GM23338 (cell line): Measurements from ENCODE around the gene CCNYL1. TPM values are rescaled to one million over a fixed set of nuclear protein-coding genes. Genes with fewer than 3 reads are reported as not detected.

Experiments used
- ATAC-seq: fragments of 200-7000 bp; cut with Tn5 transposase; 3 replicates; pipeline ENCODE4 v1.9.1; 2020
- DNase-seq: peaks from one replicate; pipeline ENCODE4 v3.0.0-alpha.2; 2015; ENCODE audit warnings: low spot score
- H2AFZ ChIP-seq: fragments of 200-600 bp; sonication (generic); 2 replicates; pipeline ENCODE4 v1.8.0; 2016; ENCODE audit warnings: antibody characterized with exemption, mild to moderate bottlenecking, moderate library complexity
- H3F3A ChIP-seq: fragments of 200-600 bp; sonication (generic); replicated peaks from 2 replicates; pipeline ENCODE4 v1.8.0; 2017; ENCODE audit warnings: antibody characterized with exemption, mixed run types, low read depth
- H3K27ac ChIP-seq: fragments of 200-600 bp; sonication (generic); 2 replicates; pipeline ENCODE4 v1.6.1; 2016; ENCODE audit warnings: low read depth
- H3K27me3 ChIP-seq: fragments of 200-600 bp; sonication (generic); 2 replicates; pipeline ENCODE4 v1.8.0; 2016; ENCODE audit warnings: mild to moderate bottlenecking, mixed run types, moderate library complexity; ENCODE audit not compliant: insufficient read depth
- H3K36me3 ChIP-seq: fragments of 200-600 bp; sonication (generic); 2 replicates; pipeline ENCODE4 v1.8.0; 2016; ENCODE audit warnings: mild to moderate bottlenecking; ENCODE audit not compliant: insufficient read depth
- H3K4me1 ChIP-seq: fragments of 200-600 bp; sonication (generic); 2 replicates; pipeline ENCODE4 v1.8.0; 2016; ENCODE audit warnings: mild to moderate bottlenecking, moderate library complexity; ENCODE audit not compliant: insufficient read depth
- H3K4me2 ChIP-seq: fragments of 200-600 bp; sonication (generic); 2 replicates; pipeline ENCODE4 v1.7.1; 2017; ENCODE audit warnings: mixed run types
- H3K4me3 ChIP-seq: fragments of 200-600 bp; sonication (generic); 2 replicates; pipeline ENCODE4 v1.6.1; 2016; ENCODE audit warnings: mixed run types
- H3K79me2 ChIP-seq: fragments of 200-600 bp; sonication (generic); replicated peaks from 2 replicates; pipeline ENCODE4 v1.8.0; 2017; ENCODE audit warnings: mild to moderate bottlenecking; ENCODE audit not compliant: insufficient read depth
- H3K9me2 ChIP-seq: fragments of 200-600 bp; sonication (generic); 2 replicates; pipeline ENCODE4 v1.8.0; 2017; ENCODE audit not compliant: insufficient read depth
- H4K20me1 ChIP-seq: fragments of 200-600 bp; sonication (generic); replicated peaks from 2 replicates; pipeline ENCODE4 v1.8.0; 2017; ENCODE audit warnings: mild to moderate bottlenecking; ENCODE audit not compliant: insufficient read depth
- H3K27ac Mint-ChIP-seq: 2 replicates; pipeline ENCODE4 v1.8.0; 2020; ENCODE audit warnings: inconsistent platforms, mild to moderate bottlenecking, moderate library complexity, mixed read lengths
- H3K27me3 Mint-ChIP-seq: 3 replicates; pipeline ENCODE4 v1.8.0; 2022; ENCODE audit warnings: low read depth, mild to moderate bottlenecking, moderate library complexity, mixed read lengths, inconsistent platforms; ENCODE audit not compliant: insufficient read depth, poor library complexity
- H3K36me3 Mint-ChIP-seq: 3 replicates; pipeline ENCODE4 v1.8.0; 2021; ENCODE audit warnings: low read depth, mild to moderate bottlenecking, inconsistent platforms, moderate library complexity, mixed read lengths
- H3K4me1 Mint-ChIP-seq: 3 replicates; pipeline ENCODE4 v1.8.0; 2020; ENCODE audit warnings: mild to moderate bottlenecking, inconsistent platforms, mixed read lengths
- H3K4me3 Mint-ChIP-seq: 3 replicates; pipeline ENCODE4 v1.8.0; 2021; ENCODE audit warnings: moderate library complexity, mild to moderate bottlenecking, inconsistent platforms, mixed read lengths
- H3K9me3 Mint-ChIP-seq: 3 replicates; pipeline ENCODE4 v1.8.0; 2020; ENCODE audit warnings: moderate library complexity, mild to moderate bottlenecking, inconsistent platforms, mixed read lengths
- CREB1 ChIP-seq: fragments of 250-450 bp; sonication (Bioruptor Pico); IDR thresholded peaks from 2 replicates; pipeline ENCODE4 v1.5.0; 2020; ENCODE audit warnings: low read depth, mild to moderate bottlenecking, moderate library complexity
- EZH2 ChIP-seq: fragments of 200-600 bp; sonication (generic); IDR thresholded peaks from one replicate; pipeline ENCODE4 v1.8.0; 2017; ENCODE audit warnings: antibody characterized with exemption, mild to moderate bottlenecking, low read depth; ENCODE audit not compliant: unreplicated experiment
- EZH2phosphoT487 ChIP-seq: fragments of 200-600 bp; sonication (generic); IDR thresholded peaks from one replicate; pipeline ENCODE4 v1.8.1; 2018; ENCODE audit warnings: antibody characterized with exemption; ENCODE audit not compliant: unreplicated experiment
- JUNB ChIP-seq: IDR thresholded peaks from one replicate; pipeline ENCODE4 v1.6.1; 2016; ENCODE audit warnings: antibody characterized with exemption; ENCODE audit not compliant: unreplicated experiment
- NANOG ChIP-seq: IDR thresholded peaks from 2 replicates; pipeline ENCODE4 v1.6.1; 2016; ENCODE audit warnings: antibody characterized with exemption, borderline replicate concordance
- REST ChIP-seq: IDR thresholded peaks from one replicate; pipeline ENCODE4 v1.6.1; 2018; ENCODE audit warnings: antibody characterized with exemption; ENCODE audit not compliant: unreplicated experiment
- STAT1 ChIP-seq: IDR thresholded peaks from one replicate; pipeline ENCODE4 v1.6.1; 2016; ENCODE audit warnings: antibody characterized with exemption; ENCODE audit not compliant: unreplicated experiment
- ZNF114 ChIP-seq: fragments of 250-450 bp; sonication (Bioruptor Pico); IDR thresholded peaks from 2 replicates; pipeline ENCODE4 v1.5.0; 2020; ENCODE audit warnings: mild to moderate bottlenecking, moderate library complexity
- ZNF331 ChIP-seq: fragments of 250-450 bp; sonication (Bioruptor Pico); IDR thresholded peaks from 2 replicates; pipeline ENCODE4 v1.5.0; 2020; ENCODE audit warnings: low read depth, mild to moderate bottlenecking, moderate library complexity
- polyA plus RNA-seq: library from polyadenylated mRNA; unstranded; fragments of >200 nt; fragmentation: Nextera tagmentation; extraction: Ambion mirVana; gene quantifications from 2 replicates; pipeline ENCODE4 v1.2.1, GENCODE V29; 2016
- total RNA-seq: library from RNA; depleted of rRNA; stranded (reverse); fragments of >200 nt; shearing (Covaris generic); gene quantifications from 2 replicates; pipeline ENCODE4 v1.2.3, GENCODE V29; 2014
- TF ChIP-seq, protein P1 (sequence below): fragments of 250-450 bp; sonication (Bioruptor Pico); IDR thresholded peaks from 2 replicates; pipeline ENCODE4 v1.5.0; 2020; ENCODE audit warnings: mild to moderate bottlenecking, moderate library complexity
- TF ChIP-seq, protein P2 (sequence below): IDR thresholded peaks from 2 replicates; pipeline ENCODE4 v1.6.1; 2016; ENCODE audit warnings: antibody characterized with exemption

The CCNYL1 gene
- total and polyA plus RNA-seq, 2 experiments from 2014 or later, result 19.6 to 32.1 TPM

DNA sequence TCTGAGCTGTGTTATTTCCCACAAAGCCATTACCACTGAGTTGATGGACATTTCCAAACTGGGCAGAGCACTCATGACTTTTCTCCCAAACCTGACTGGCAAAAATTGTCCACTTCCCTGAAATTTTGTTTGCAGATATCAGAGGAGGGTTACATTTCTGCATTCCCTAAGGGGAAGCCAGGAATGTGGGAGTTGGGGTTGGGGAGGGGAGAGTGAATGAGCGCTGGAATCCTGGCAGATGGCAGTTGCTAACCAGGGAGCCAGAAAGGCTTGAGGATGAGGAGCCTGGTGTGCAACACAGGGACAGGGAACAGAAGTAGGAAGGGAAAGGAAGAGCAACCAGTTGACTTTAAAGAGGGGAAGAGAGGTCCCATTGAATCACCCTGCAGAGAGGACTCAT is 14.0 kb upstream of the CCNYL1 start (continued):
- TF ChIP-seq, protein P1, sequence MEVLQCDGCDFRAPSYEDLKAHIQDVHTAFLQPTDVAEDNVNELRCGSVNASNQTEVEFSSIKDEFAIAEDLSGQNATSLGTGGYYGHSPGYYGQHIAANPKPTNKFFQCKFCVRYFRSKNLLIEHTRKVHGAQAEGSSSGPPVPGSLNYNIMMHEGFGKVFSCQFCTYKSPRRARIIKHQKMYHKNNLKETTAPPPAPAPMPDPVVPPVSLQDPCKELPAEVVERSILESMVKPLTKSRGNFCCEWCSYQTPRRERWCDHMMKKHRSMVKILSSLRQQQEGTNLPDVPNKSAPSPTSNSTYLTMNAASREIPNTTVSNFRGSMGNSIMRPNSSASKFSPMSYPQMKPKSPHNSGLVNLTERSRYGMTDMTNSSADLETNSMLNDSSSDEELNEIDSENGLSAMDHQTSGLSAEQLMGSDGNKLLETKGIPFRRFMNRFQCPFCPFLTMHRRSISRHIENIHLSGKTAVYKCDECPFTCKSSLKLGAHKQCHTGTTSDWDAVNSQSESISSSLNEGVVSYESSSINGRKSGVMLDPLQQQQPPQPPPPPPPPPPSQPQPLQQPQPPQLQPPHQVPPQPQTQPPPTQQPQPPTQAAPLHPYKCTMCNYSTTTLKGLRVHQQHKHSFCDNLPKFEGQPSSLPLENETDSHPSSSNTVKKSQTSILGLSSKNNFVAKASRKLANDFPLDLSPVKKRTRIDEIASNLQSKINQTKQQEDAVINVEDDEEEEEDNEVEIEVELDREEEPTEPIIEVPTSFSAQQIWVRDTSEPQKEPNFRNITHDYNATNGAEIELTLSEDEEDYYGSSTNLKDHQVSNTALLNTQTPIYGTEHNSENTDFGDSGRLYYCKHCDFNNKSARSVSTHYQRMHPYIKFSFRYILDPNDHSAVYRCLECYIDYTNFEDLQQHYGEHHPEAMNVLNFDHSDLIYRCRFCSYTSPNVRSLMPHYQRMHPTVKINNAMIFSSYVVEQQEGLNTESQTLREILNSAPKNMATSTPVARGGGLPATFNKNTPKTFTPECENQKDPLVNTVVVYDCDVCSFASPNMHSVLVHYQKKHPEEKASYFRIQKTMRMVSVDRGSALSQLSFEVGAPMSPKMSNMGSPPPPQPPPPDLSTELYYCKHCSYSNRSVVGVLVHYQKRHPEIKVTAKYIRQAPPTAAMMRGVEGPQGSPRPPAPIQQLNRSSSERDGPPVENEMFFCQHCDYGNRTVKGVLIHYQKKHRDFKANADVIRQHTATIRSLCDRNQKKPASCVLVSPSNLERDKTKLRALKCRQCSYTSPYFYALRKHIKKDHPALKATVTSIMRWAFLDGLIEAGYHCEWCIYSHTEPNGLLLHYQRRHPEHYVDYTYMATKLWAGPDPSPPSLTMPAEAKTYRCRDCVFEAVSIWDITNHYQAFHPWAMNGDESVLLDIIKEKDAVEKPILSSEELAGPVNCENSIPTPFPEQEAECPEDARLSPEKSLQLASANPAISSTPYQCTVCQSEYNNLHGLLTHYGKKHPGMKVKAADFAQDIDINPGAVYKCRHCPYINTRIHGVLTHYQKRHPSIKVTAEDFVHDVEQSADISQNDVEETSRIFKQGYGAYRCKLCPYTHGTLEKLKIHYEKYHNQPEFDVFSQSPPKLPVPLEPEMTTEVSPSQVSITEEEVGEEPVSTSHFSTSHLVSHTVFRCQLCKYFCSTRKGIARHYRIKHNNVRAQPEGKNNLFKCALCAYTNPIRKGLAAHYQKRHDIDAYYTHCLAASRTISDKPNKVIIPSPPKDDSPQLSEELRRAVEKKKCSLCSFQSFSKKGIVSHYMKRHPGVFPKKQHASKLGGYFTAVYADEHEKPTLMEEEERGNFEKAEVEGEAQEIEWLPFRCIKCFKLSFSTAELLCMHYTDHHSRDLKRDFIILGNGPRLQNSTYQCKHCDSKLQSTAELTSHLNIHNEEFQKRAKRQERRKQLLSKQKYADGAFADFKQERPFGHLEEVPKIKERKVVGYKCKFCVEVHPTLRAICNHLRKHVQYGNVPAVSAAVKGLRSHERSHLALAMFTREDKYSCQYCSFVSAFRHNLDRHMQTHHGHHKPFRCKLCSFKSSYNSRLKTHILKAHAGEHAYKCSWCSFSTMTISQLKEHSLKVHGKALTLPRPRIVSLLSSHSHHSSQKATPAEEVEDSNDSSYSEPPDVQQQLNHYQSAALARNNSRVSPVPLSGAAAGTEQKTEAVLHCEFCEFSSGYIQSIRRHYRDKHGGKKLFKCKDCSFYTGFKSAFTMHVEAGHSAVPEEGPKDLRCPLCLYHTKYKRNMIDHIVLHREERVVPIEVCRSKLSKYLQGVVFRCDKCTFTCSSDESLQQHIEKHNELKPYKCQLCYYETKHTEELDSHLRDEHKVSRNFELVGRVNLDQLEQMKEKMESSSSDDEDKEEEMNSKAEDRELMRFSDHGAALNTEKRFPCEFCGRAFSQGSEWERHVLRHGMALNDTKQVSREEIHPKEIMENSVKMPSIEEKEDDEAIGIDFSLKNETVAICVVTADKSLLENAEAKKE (CRISPR knock-in tag), result no peak
- no peak for TF ChIP-seq ZNF114 (CRISPR knock-in tag)

GRCh38 chr2:207698301-207698700 is 13.1 kb upstream of the CCNYL1 start:
- H3K4me1 ChIP-seq, result no peaks in the 10 kb centered on the region
- H3K4me2 ChIP-seq, result no peak overlapping the region
- H3K9me3 Mint-ChIP-seq, result no peaks in the 10 kb centered on the region
- H2AFZ ChIP-seq, result no peak overlapping the region
- no peaks in the 10 kb centered on the region for H3K4me1 Mint-ChIP-seq
- no peak overlapping the region for H3K27ac Mint-ChIP-seq
- H3K27me3 ChIP-seq, result no peaks in the 10 kb centered on the region
- H3K27ac ChIP-seq, result no peak overlapping the region
- H3K4me3 ChIP-seq, result no peak overlapping the region
- no peak for ATAC-seq
- no peaks in the 10 kb centered on the region for H3K36me3 Mint-ChIP-seq
- DNase-seq, result no peak
- H3K27me3 Mint-ChIP-seq, result peaks cover 7% of the 10 kb centered on the region
- H3K4me3 Mint-ChIP-seq, result no peak overlapping the region
- H3F3A ChIP-seq, result no peaks in the 10 kb centered on the region
- H3K9me2 ChIP-seq, result no peaks in the 10 kb centered on the region
- no peaks in the 10 kb centered on the region for H4K20me1 ChIP-seq
- no peaks in the 10 kb centered on the region for H3K36me3 ChIP-seq
- H3K79me2 ChIP-seq, result no peaks in the 10 kb centered on the region
- TF ChIP-seq STAT1 (no peak), REST (no peak), ZNF331 (no peak), EZH2phosphoT487 (no peak), EZH2 (no peak), NANOG (no peak), CREB1 (CRISPR knock-in tag) (no peak), JUNB (no peak), ZNF114 (CRISPR knock-in tag) (no peak)
- TF ChIP-seq, protein P2, sequence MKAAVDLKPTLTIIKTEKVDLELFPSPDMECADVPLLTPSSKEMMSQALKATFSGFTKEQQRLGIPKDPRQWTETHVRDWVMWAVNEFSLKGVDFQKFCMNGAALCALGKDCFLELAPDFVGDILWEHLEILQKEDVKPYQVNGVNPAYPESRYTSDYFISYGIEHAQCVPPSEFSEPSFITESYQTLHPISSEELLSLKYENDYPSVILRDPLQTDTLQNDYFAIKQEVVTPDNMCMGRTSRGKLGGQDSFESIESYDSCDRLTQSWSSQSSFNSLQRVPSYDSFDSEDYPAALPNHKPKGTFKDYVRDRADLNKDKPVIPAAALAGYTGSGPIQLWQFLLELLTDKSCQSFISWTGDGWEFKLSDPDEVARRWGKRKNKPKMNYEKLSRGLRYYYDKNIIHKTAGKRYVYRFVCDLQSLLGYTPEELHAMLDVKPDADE, result no peak
